H9 (cell line): Measurements from ENCODE around the gene TUNAR. TPM values are rescaled to one million over a fixed set of nuclear protein-coding genes. Genes with fewer than 3 reads are reported as not detected.

Experiments used
- DNase-seq: peaks from one replicate; pipeline ENCODE4 v3.0.0-alpha.2; 2017
- H2AFZ ChIP-seq: one replicate; pipeline ENCODE4 v1.6.1; 2013; ENCODE audit warnings: mild to moderate bottlenecking, low read length, control low read depth, moderate library complexity
- H2AK5ac ChIP-seq: 2 replicates; pipeline ENCODE4 v1.6.1; 2013; ENCODE audit warnings: low read length, control low read depth, mixed read lengths; ENCODE audit not compliant: insufficient read length
- H2BK120ac ChIP-seq: one replicate; pipeline ENCODE4 v1.6.1; 2013; ENCODE audit warnings: low read depth, mild to moderate bottlenecking, low read length, control low read depth, inconsistent platforms; ENCODE audit not compliant: poor library complexity, severe bottlenecking
- H2BK12ac ChIP-seq: 2 replicates; pipeline ENCODE4 v1.6.1; 2013; ENCODE audit warnings: low read length, control low read depth, mixed read lengths, low read depth; ENCODE audit not compliant: insufficient read length
- H2BK15ac ChIP-seq: 2 replicates; pipeline ENCODE4 v1.6.1; 2013; ENCODE audit warnings: low read depth, low read length, control low read depth
- H2BK20ac ChIP-seq: one replicate; pipeline ENCODE4 v1.6.1; 2013; ENCODE audit warnings: low read depth, mild to moderate bottlenecking, low read length, control low read depth, inconsistent platforms; ENCODE audit not compliant: poor library complexity, severe bottlenecking
- H2BK5ac ChIP-seq: 2 replicates; pipeline ENCODE4 v1.6.1; 2013; ENCODE audit warnings: low read length, control low read depth, mixed read lengths; ENCODE audit not compliant: insufficient read length
- H3K14ac ChIP-seq: 2 replicates; pipeline ENCODE4 v1.6.1; 2013; ENCODE audit warnings: low read length, control low read depth; ENCODE audit not compliant: insufficient read depth
- H3K18ac ChIP-seq: 2 replicates; pipeline ENCODE4 v1.6.1; 2013; ENCODE audit warnings: low read depth, mild to moderate bottlenecking, mixed read lengths, low read length, control low read depth; ENCODE audit not compliant: insufficient read length
- H3K23ac ChIP-seq: 2 replicates; pipeline ENCODE4 v1.6.1; 2013; ENCODE audit warnings: low read length, control low read depth, mixed read lengths, low read depth; ENCODE audit not compliant: insufficient read length
- H3K23me2 ChIP-seq: 2 replicates; pipeline ENCODE4 v1.6.1; 2013; ENCODE audit warnings: low read depth, mild to moderate bottlenecking, mixed read lengths, low read length, control low read depth; ENCODE audit not compliant: insufficient read length, poor library complexity, severe bottlenecking
- H3K27ac ChIP-seq: 2 replicates; pipeline ENCODE4 v1.5.1; 2013; ENCODE audit warnings: low read length, control low read depth, mixed read lengths, low read depth; ENCODE audit not compliant: insufficient read length
- H3K27me3 ChIP-seq: 2 replicates; pipeline ENCODE4 v1.6.1; 2013; ENCODE audit warnings: low read length, control low read depth, inconsistent platforms; ENCODE audit not compliant: insufficient read depth
- H3K4ac ChIP-seq: 2 replicates; pipeline ENCODE4 v1.6.1; 2013; ENCODE audit warnings: low read depth, mild to moderate bottlenecking, control low read depth, inconsistent platforms, low read length, moderate library complexity
- H3K4me1 ChIP-seq: 2 replicates; pipeline ENCODE4 v1.6.1; 2013; ENCODE audit warnings: low read length, control low read depth, inconsistent platforms; ENCODE audit not compliant: insufficient read depth
- H3K4me2 ChIP-seq: 2 replicates; pipeline ENCODE4 v1.6.1; 2013; ENCODE audit warnings: low read length, control low read depth, mixed read lengths; ENCODE audit not compliant: insufficient read length, insufficient read depth
- H3K56ac ChIP-seq: 2 replicates; pipeline ENCODE4 v1.6.1; 2013; ENCODE audit warnings: low read depth, mild to moderate bottlenecking, mixed read lengths, low read length, control low read depth; ENCODE audit not compliant: insufficient read length
- H3K79me1 ChIP-seq: 2 replicates; pipeline ENCODE4 v1.6.1; 2013; ENCODE audit warnings: low read depth, mild to moderate bottlenecking, moderate library complexity, low read length, control low read depth, inconsistent platforms; ENCODE audit not compliant: insufficient read depth, poor library complexity, severe bottlenecking
- H3K79me2 ChIP-seq: 2 replicates; pipeline ENCODE4 v1.6.1; 2013; ENCODE audit warnings: low read length, control low read depth, inconsistent platforms; ENCODE audit not compliant: insufficient read depth
- H3K9ac ChIP-seq: 2 replicates; pipeline ENCODE4 v1.6.1; 2013; ENCODE audit warnings: low read length, control low read depth, mixed read lengths; ENCODE audit not compliant: insufficient read length; ENCODE audit errors: extremely low read depth
- H3K9me3 ChIP-seq: one replicate; pipeline ENCODE4 v1.6.1; 2013; ENCODE audit warnings: low read depth, low read length, inconsistent platforms; ENCODE audit not compliant: control insufficient read depth
- H3T11ph ChIP-seq: one replicate; pipeline ENCODE4 v1.6.1; 2013; ENCODE audit warnings: mild to moderate bottlenecking, low read length, control low read depth, inconsistent platforms
- H4K20me1 ChIP-seq: one replicate; pipeline ENCODE4 v1.6.1; 2013; ENCODE audit not compliant: control insufficient read depth, insufficient read length, insufficient read depth
- H4K5ac ChIP-seq: 2 replicates; pipeline ENCODE4 v1.6.1; 2013; ENCODE audit warnings: low read depth, mild to moderate bottlenecking, mixed read lengths, low read length, control low read depth; ENCODE audit not compliant: insufficient read length
- H4K8ac ChIP-seq: replicated peaks from 2 replicates; pipeline ENCODE4 v1.6.1; 2013; ENCODE audit warnings: low read length, control low read depth, mixed read lengths, low read depth; ENCODE audit not compliant: insufficient read length
- H4K91ac ChIP-seq: 2 replicates; pipeline ENCODE4 v1.6.1; 2013; ENCODE audit warnings: low read depth, mild to moderate bottlenecking, moderate library complexity, mixed read lengths, low read length, control low read depth; ENCODE audit not compliant: insufficient read length
- H3K27ac Mint-ChIP-seq, 3 experiments: 2 replicates in 2 of 3; 3 replicates in 1 of 3; pipeline ENCODE4 v1.8.0; 2020 to 2021; ENCODE audit warnings: mixed read lengths in 3 of 3, mild to moderate bottlenecking in 1 of 3, moderate library complexity in 1 of 3
- H3K27me3 Mint-ChIP-seq: 2 replicates; pipeline ENCODE4 v1.8.0; 2021; ENCODE audit warnings: low read depth, mild to moderate bottlenecking, moderate library complexity, mixed read lengths
- H3K36me3 Mint-ChIP-seq, 3 experiments: 2 replicates in 2 of 3; 3 replicates in 1 of 3; pipeline ENCODE4 v1.8.0; 2020 to 2021; ENCODE audit warnings: low read depth in 3 of 3, mixed read lengths in 3 of 3; ENCODE audit not compliant: insufficient read depth in 1 of 3
- H3K4me1 Mint-ChIP-seq, 2 experiments: 2 replicates each; pipeline ENCODE4 v1.8.0; 2020; ENCODE audit warnings: mixed read lengths in 2 of 2
- H3K4me3 Mint-ChIP-seq, 2 experiments: 2 replicates in 1 of 2; 3 replicates in 1 of 2; pipeline ENCODE4 v1.8.0; 2020 to 2021; ENCODE audit warnings: mild to moderate bottlenecking in 2 of 2, mixed read lengths in 2 of 2, moderate library complexity in 1 of 2
- H3K9me3 Mint-ChIP-seq, 2 experiments: 2 replicates in 1 of 2; 3 replicates in 1 of 2; pipeline ENCODE4 v1.8.0; 2020; ENCODE audit warnings: mild to moderate bottlenecking in 2 of 2, mixed read lengths in 2 of 2, moderate library complexity in 1 of 2
- WGBS: extraction: QIAGEN DNeasy Blood & Tissue Kit; methylation state at CpG from one replicate; pipeline ENCODE4 v1.1.7; 2013; ENCODE audit warnings: missing lambda C conversion rate, low lambda C conversion rate, mixed read lengths; ENCODE audit not compliant: insufficient read length; ENCODE audit errors: extremely low coverage; 5-methylcytosine and 5-hydroxymethylcytosine counted together
- total RNA-seq: library from RNA; stranded (reverse); gene quantifications from 2 replicates; pipeline ENCODE4 v1.2.1, GENCODE V29; 2021
- TF ChIP-seq, protein P1 (sequence below): fragments of 200-600 bp; sonication (generic); conservative IDR thresholded peaks from 3 replicates; pipeline ENCODE4 v1.8.0; 2021; ENCODE audit warnings: antibody characterized with exemption, mild to moderate bottlenecking

TUNAR gene
- total RNA-seq, 1 experiment from 2014 or later, result 26.2 TPM

DNA sequence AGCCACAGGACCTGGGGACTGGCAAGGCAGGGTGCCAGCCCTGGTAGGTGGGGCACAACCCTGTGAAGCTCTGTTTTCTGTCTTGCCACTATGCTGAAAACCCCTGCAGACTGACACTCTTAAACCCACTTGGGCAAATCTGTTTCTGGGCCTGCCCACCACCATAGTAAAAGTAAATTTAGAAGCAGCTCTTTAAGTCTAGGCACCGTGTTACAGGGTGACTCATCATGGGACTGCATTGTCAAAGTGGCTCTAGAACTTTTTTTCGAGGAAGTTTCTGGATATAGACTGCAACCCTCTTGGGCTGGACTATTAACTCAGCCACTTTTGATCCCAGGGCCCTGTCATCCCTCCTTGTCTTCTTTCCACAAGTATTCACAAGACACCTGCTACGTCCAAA is 7.7 kb downstream of the TUNAR start:
- H3K4me2 ChIP-seq, result no peak overlapping the region
- H2BK12ac ChIP-seq, result no peak overlapping the region
- H3K27me3 ChIP-seq, result no peaks in the 10 kb centered on the region
- no peak overlapping the region for H2AK5ac ChIP-seq
- H3K27ac ChIP-seq, result no peak overlapping the region
- Mint-ChIP-seq H3K36me3 (peaks cover 3 to 13% (median 10%) of the 10 kb centered on the region in 3 experiments; a peak in 6 of 7 replicates), H3K27me3 (no peaks in the 10 kb centered on the region), H3K9me3 (no peaks in the 10 kb centered on the region), H3K27ac (no peak overlapping the region), H3K4me1 (peaks cover 57 to 59% of the 10 kb centered on the region in 2 experiments), H3K4me3 (no peak overlapping the region)
- no peak overlapping the region for H3K23ac ChIP-seq
- no peak overlapping the region for H4K8ac ChIP-seq
- DNase-seq, result no peak
- no peaks in the 10 kb centered on the region for H4K20me1 ChIP-seq
- H3K4ac ChIP-seq, result no peak overlapping the region
- H3K4me1 ChIP-seq, result peaks cover 7% of the 10 kb centered on the region; the same call in 1 of the 2 replicates
- peaks cover 3% of the 10 kb centered on the region; the same call in 1 of the 2 replicates for H3K79me2 ChIP-seq
- WGBS, result no CpG with 5 or more reads among the region's 3 CpGs
- H2AFZ ChIP-seq, result no peak overlapping the region
- H3K23me2 ChIP-seq, result no peaks in the 10 kb centered on the region
- no peak overlapping the region for H2BK120ac ChIP-seq
- H2BK15ac ChIP-seq, result no peak overlapping the region
- H3K9me3 ChIP-seq, result no peaks in the 10 kb centered on the region
- no peak overlapping the region for H3K14ac ChIP-seq
- H4K91ac ChIP-seq, result no peak overlapping the region
- no peak overlapping the region for H4K5ac ChIP-seq
- H3K79me1 ChIP-seq, result peaks cover 2% of the 10 kb centered on the region
- H2BK20ac ChIP-seq, result no peak overlapping the region
- no peak overlapping the region for H3K56ac ChIP-seq
- TF ChIP-seq, protein P1, sequence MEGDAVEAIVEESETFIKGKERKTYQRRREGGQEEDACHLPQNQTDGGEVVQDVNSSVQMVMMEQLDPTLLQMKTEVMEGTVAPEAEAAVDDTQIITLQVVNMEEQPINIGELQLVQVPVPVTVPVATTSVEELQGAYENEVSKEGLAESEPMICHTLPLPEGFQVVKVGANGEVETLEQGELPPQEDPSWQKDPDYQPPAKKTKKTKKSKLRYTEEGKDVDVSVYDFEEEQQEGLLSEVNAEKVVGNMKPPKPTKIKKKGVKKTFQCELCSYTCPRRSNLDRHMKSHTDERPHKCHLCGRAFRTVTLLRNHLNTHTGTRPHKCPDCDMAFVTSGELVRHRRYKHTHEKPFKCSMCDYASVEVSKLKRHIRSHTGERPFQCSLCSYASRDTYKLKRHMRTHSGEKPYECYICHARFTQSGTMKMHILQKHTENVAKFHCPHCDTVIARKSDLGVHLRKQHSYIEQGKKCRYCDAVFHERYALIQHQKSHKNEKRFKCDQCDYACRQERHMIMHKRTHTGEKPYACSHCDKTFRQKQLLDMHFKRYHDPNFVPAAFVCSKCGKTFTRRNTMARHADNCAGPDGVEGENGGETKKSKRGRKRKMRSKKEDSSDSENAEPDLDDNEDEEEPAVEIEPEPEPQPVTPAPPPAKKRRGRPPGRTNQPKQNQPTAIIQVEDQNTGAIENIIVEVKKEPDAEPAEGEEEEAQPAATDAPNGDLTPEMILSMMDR, result no peak
- no peak overlapping the region for H3K9ac ChIP-seq
- no peak overlapping the region for H3K18ac ChIP-seq
- no peak overlapping the region for H3T11ph ChIP-seq
- H2BK5ac ChIP-seq, result no peak overlapping the region
